Activated CD8-positive, alpha-beta memory T cell treated with anti-CD3 and anti-CD28 coated beads for 24 hours (primary cell): ENCODE results near the gene PCED1B.
"Not testable (repeated sequence)": the region's sequence is repeated elsewhere in the genome, so short reads cannot be mapped to it uniquely, and the experiment has no call there.

Experiments used
- DNase-seq: peaks from one replicate; pipeline ENCODE4 v3.0.0-alpha.2; 2020

PCED1B gene

GRCh38 chr12:47079468-47079980 is at the start of gene PCED1B, which contains the start of gene AMIGO2:
PCED1B (plus strand) TSS chr12:47079621; CDS start chr12:47235064, 155,443 bp downstream.
AMIGO2 (minus strand) TSS chr12:47079959; CDS start chr12:47079002, 957 bp downstream.
- peak; percentile 87 for DNase-seq

- no peak for DNase-seq
Observed at GRCh38 chr12:47029903-47030302, 49.5 kb upstream of the PCED1B start.

GRCh38 chr12:47032644-47033043 is 46.8 kb upstream of the PCED1B start:
- no peak for DNase-seq

- no peak for DNase-seq
Observed at GRCh38 chr12:47033081-47033480, 46.3 kb upstream of the PCED1B start.

GRCh38 chr12:47033789-47034555 is 45.4 kb upstream of the PCED1B start:
- no peak for DNase-seq

GRCh38 chr12:47034661-47035060 is 44.8 kb upstream of the PCED1B start:
- DNase-seq = no peak

GRCh38 chr12:47035484-47035883 is 43.9 kb upstream of the PCED1B start:
- no peak for DNase-seq

GRCh38 chr12:47038270-47038748 is 41.1 kb upstream of the PCED1B start:
- DNase-seq = no peak

- no peak for DNase-seq
Observed at GRCh38 chr12:47039079-47039478, 40.3 kb upstream of the PCED1B start.

- DNase-seq = no peak
Observed at GRCh38 chr12:47039756-47040155, 39.7 kb upstream of the PCED1B start.

- no peak for DNase-seq
Observed at GRCh38 chr12:47041327-47041726, 38.1 kb upstream of the PCED1B start.

- no peak for DNase-seq
Observed at GRCh38 chr12:47048541-47048940, 30.9 kb upstream of the PCED1B start.

- DNase-seq = not testable (repeated sequence)
Observed at GRCh38 chr12:47051291-47051690, 28.1 kb upstream of the PCED1B start.

GRCh38 chr12:47052274-47052673 is 27.1 kb upstream of the PCED1B start:
- no peak for DNase-seq

GRCh38 chr12:47053961-47054360 is 25.5 kb upstream of the PCED1B start:
- no peak for DNase-seq

GRCh38 chr12:47054659-47055058 is 24.8 kb upstream of the PCED1B start:
- no peak for DNase-seq

GRCh38 chr12:47055856-47056255 is 23.6 kb upstream of the PCED1B start:
- not testable (repeated sequence) for DNase-seq

GRCh38 chr12:47056944-47057343 is 22.5 kb upstream of the PCED1B start:
- DNase-seq = not testable (repeated sequence)

- not testable (repeated sequence) for DNase-seq
Observed at GRCh38 chr12:47058640-47059039, 20.8 kb upstream of the PCED1B start.

- no peak for DNase-seq
Observed at GRCh38 chr12:47065546-47065945, 13.9 kb upstream of the PCED1B start.

- DNase-seq = no peak
Observed at GRCh38 chr12:47066278-47067025, 13.0 kb upstream of the PCED1B start.

- no peak for DNase-seq
Observed at GRCh38 chr12:47067176-47067575, 12.2 kb upstream of the PCED1B start.

GRCh38 chr12:47067771-47068431 is 11.5 kb upstream of the PCED1B start:
- no peak for DNase-seq
